Heart left ventricle (tissue), 16 donors: ENCODE results near the gene SH3TC1. TPM values are rescaled to one million over a fixed set of nuclear protein-coding genes. Genes with fewer than 3 reads are reported as not detected.

ENCODE experiments used
- ATAC-seq, 4 donors: fragments of 200-7000 bp; cut with Tn5 transposase; one replicate each; pipeline ENCODE4 v1.9.1; 2020 to 2022; ENCODE audit warnings: moderate library complexity in 4 of 4, mild to moderate bottlenecking in 3 of 4, moderate number of reproducible peaks in 1 of 4
- DNase-seq, 5 donors: peaks; one replicate each; pipeline ENCODE4 v3.0.0-alpha.2; 2020
- H3K27ac ChIP-seq, 12 donors: fragments of 200-600 bp; sonication (generic) in 4 of 12; one replicate each; pipeline versions ENCODE4 v1.5.0 to v1.8.0; 2016 to 2022; ENCODE audit warnings: mild to moderate bottlenecking in 2 of 12
- H3K27me3 ChIP-seq, 9 donors: fragments of 200-600 bp; sonication (generic) in 2 of 9; one replicate each; pipeline versions ENCODE4 v1.5.1 to v1.8.0; 2016 to 2022; ENCODE audit warnings: mild to moderate bottlenecking in 3 of 9
- H3K36me3 ChIP-seq, 9 donors: fragments of 200-600 bp; sonication (generic) in 2 of 9; one replicate each; pipeline versions ENCODE4 v1.5.0 to v1.8.0; 2018 to 2022; ENCODE audit warnings: mild to moderate bottlenecking in 2 of 9
- H3K4me1 ChIP-seq, 12 donors: fragments of 200-600 bp; sonication (generic) in 4 of 12; one replicate each; pipeline versions ENCODE4 v1.5.0 to v1.8.0; 2016 to 2022; ENCODE audit warnings: mild to moderate bottlenecking in 3 of 12
- H3K4me3 ChIP-seq, 12 donors: fragments of 200-600 bp; sonication (generic) in 4 of 12; one replicate each; pipeline versions ENCODE4 v1.5.0 to v1.8.0; 2017 to 2022; ENCODE audit warnings: mild to moderate bottlenecking in 9 of 12, moderate library complexity in 4 of 12
- H3K9me3 ChIP-seq, 12 donors: fragments of 200-600 bp; sonication (generic) in 4 of 12; one replicate each; pipeline versions ENCODE4 v1.5.0 to v1.8.0; 2016 to 2022; ENCODE audit warnings: mild to moderate bottlenecking in 1 of 12
- CTCF ChIP-seq, 12 donors: fragments of 200-600 bp; sonication (generic) in 4 of 12; IDR thresholded peaks; one replicate each; pipeline versions ENCODE4 v1.5.0 to v1.8.0; 2018 to 2022; ENCODE audit warnings: antibody characterized with exemption in 12 of 12, mild to moderate bottlenecking in 5 of 12
- POLR2A ChIP-seq, 2 donors: fragments of 450-650 bp; IDR thresholded peaks; one replicate each; pipeline ENCODE4 v1.6.1; 2017; ENCODE audit warnings: antibody characterized with exemption in 2 of 2, mild to moderate bottlenecking in 2 of 2, moderate library complexity in 2 of 2
- WGBS, 4 donors: extraction: QIAGEN DNeasy Blood & Tissue Kit in 2 of 4; methylation state at CpG; one replicate each; pipeline versions ENCODE4 v1.1.5 to v1.1.7; 2013 to 2018; 5-methylcytosine and 5-hydroxymethylcytosine counted together
- intact Hi-C, 10 donors: fragments of 100-400 bp; cut with DNase I; formaldehyde crosslinking; loops; one replicate each; pipeline versions ENCODE4 v1.11.1 to v1.14.2; 2022
- polyA plus RNA-seq, 2 donors: library from polyadenylated mRNA; stranded (reverse); fragments of 200-250 nt; gene quantifications; one replicate each; pipeline ENCODE4 v1.2.3, GENCODE V29; 2013
- total RNA-seq, 9 donors: library from RNA; depleted of rRNA in 2 of 9; stranded (reverse); fragments of >200 nt in 2 of 9; fragmentation: NEBNext Ultra II Directional in 3 of 9; extraction: Animal tissue kit (Norgen Biotek cat#: 25700) in 3 of 9; gene quantifications; one replicate each; pipeline versions ENCODE4 v1.1.0 to v1.2.4, GENCODE V29; 2016 to 2023
- donor health status: ischemic (EF 13 %, LVEDD 7.1; RV severe dilation, severe dysfunction).
- donor health status: healthy with polysubstance abuse.
- donor health status: DM: no; HTN: yes; CAD: no.
- donor health status: DM: no; HTN: no; CAD: no.
- donor health status: ischemic (EF 25% LVEDD 6.9; RV normal size, moderate dysfunction).
- donor health status: ischemic (EF 25% LVEDD 5.7; RV mildly dilated, moderate dysfunction).
- donor health status: healthy.
- donor health status: DM: yes; HTN: yes; CAD: no.
- donor health status: ischemic (EF 35%, LVEDD 5.7; RV mildly dilated, moderate dysfunction).
- donor health status: nonischemic (EF 11% LVEDD 7.7; RV severe dilation, severe dysfunction).
- donor health status: DM: yes; HTN: yes; CAD: no.
- donor health status: PGD.
- donor health status: ischemic (EF 29% LVEDD 5.4; RV normal size, mild dysfunction).
- donor health status: nonischemic (EF 23%, LVEDD 6.1; RV moderate dilation, normal function).

The SH3TC1 gene
- total and polyA plus RNA-seq, 11 donors, result 5.8 to 45.9 (median 10.9) TPM

- H3K4me1 ChIP-seq, result peaks cover 0 to 40% (median 9%) of the 10 kb centered on the region in 12 donors
- ATAC-seq (peak in 2 of 4 donors; percentile 7 to 29), DNase-seq (peak in 2 of 5 donors; percentile 58 to 69)
- no peak overlapping the region for H3K4me3 ChIP-seq
- H3K9me3 ChIP-seq, result no peaks in the 10 kb centered on the region
- intact Hi-C loops, result loop anchor here in 2 of 10 donors (10.0 kb wide), 1 partner anchor 52 kb away; no protein-coding TSS in a partner anchor
- no peaks in the 10 kb centered on the region for H3K27me3 ChIP-seq
- TF ChIP-seq POLR2A (IDR thresholded peaks at IDR 0.05), result no peak
- no peak for TF ChIP-seq CTCF (IDR thresholded peaks at IDR 0.05)
- H3K27ac ChIP-seq, result no peak overlapping the region
- 85 to 94% (median 88%) methylated on average over 22 to 31 of the region's 31 CpGs for WGBS, 4 donors
- H3K36me3 ChIP-seq, result peaks cover 0 to 70% (median 13%) of the 10 kb centered on the region in 9 donors
These were observed 28.2 kb downstream of the SH3TC1 start for GRCh38 chr4:8227201-8227770.

GRCh38 chr4:8227771-8228318, 28.8 kb downstream of the SH3TC1 start:
- no peak for TF ChIP-seq CTCF (IDR thresholded peaks at IDR 0.05)
- TF ChIP-seq POLR2A (IDR thresholded peaks at IDR 0.05), result no peak
- intact Hi-C loops, result loop anchor here in 2 of 10 donors (10.0 kb wide), 1 partner anchor 53 kb away; no protein-coding TSS in a partner anchor
- H3K27me3 ChIP-seq, result no peaks in the 10 kb centered on the region
- peak in 1 of 5 donors; percentile 74 for DNase-seq
- H3K9me3 ChIP-seq, result no peaks in the 10 kb centered on the region
- no peak overlapping the region for H3K4me3 ChIP-seq
- peak in 1 of 4 donors; percentile 3 for ATAC-seq
- peaks cover 0 to 36% (median 9%) of the 10 kb centered on the region in 12 donors for H3K4me1 ChIP-seq
- peaks cover 0 to 70% (median 11%) of the 10 kb centered on the region in 9 donors for H3K36me3 ChIP-seq
- 92 to 96% (median 94%) methylated on average over 26 to 27 of the region's 27 CpGs for WGBS, 4 donors
- peak overlapping the region in 2 of 12 donors; percentile 32 to 49 for H3K27ac ChIP-seq

DNA sequence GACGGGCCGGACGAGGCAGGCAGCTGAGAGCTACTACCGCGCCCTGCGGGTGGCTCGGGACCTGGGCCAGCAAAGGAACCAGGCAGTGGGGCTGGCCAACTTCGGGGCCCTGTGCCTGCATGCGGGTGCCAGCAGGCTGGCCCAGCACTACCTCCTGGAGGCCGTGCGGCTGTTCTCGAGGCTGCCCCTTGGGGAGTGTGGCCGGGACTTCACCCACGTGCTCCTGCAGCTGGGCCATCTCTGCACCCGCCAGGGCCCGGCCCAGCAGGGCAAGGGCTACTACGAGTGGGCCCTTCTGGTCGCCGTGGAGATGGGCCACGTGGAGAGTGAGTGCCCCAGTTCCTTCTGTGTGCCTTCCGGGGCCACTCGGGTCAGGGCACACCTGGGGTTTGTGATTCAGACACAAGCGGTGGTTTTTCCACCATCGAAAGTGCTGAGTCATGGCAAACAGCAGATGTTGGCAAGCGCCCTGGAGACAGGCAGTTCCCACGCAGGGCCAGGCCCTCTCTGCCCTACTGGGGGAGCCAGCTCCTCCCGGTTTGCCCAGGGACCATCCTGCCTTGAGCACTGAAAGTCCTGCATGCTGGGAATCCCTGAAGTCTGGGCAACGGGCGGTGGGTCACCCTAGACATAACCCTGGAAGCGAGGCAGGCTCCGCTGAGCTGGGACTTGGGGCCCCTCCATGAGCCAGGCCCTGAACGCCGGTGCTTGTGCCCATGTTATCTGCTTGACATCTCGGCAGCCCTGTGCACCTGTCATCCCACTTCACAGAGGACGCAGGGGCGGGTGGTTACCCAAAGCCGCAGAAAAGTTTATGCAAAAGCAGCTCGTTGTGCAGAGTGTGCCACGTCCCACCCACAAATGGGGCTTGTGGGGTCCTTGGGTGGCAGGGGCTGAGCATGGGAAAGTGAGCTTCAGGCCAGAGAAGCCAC, 29.5 kb downstream of the SH3TC1 start:
- H3K36me3 ChIP-seq, result peaks cover 0 to 70% (median 16%) of the 10 kb centered on the region in 9 donors
- H3K4me1 ChIP-seq, result peaks cover 0 to 36% (median 9%) of the 10 kb centered on the region in 12 donors
- WGBS, 4 donors, result 64 to 91% (median 71%) methylated on average over 22 to 39 of the region's 39 CpGs
- TF ChIP-seq POLR2A (IDR thresholded peaks at IDR 0.05) (no peak), CTCF (IDR thresholded peaks at IDR 0.05) (no peak)
- ATAC-seq, result peak; percentile 45 to 67 (median 64)
- H3K9me3 ChIP-seq, result no peaks in the 10 kb centered on the region
- intact Hi-C loops, result loop anchor here in 2 of 10 donors (10.0 kb wide), 1 partner anchor 54 kb away; no protein-coding TSS in a partner anchor
- H3K27ac ChIP-seq, result peak overlapping the region in 2 of 12 donors; percentile 32 to 49
- no peak overlapping the region for H3K4me3 ChIP-seq
- no peaks in the 10 kb centered on the region for H3K27me3 ChIP-seq
- peak; percentile 58 to 81 (median 73) for DNase-seq
